HTERT RPE-1 (cell line): Measurements from ENCODE around the gene SVIL.
"Not testable (repeated sequence)": the region's sequence is repeated elsewhere in the genome, so short reads cannot be mapped to it uniquely, and the experiment has no call there.

Source experiments
- in situ Hi-C: fragments of 300-500 bp; cut with MboI; formaldehyde crosslinking; loops from 4 replicates; pipeline ENCODE4 v1.14.3; 2020; ENCODE audit warnings: low sequenced_read_pairs

The SVIL gene

DNA sequence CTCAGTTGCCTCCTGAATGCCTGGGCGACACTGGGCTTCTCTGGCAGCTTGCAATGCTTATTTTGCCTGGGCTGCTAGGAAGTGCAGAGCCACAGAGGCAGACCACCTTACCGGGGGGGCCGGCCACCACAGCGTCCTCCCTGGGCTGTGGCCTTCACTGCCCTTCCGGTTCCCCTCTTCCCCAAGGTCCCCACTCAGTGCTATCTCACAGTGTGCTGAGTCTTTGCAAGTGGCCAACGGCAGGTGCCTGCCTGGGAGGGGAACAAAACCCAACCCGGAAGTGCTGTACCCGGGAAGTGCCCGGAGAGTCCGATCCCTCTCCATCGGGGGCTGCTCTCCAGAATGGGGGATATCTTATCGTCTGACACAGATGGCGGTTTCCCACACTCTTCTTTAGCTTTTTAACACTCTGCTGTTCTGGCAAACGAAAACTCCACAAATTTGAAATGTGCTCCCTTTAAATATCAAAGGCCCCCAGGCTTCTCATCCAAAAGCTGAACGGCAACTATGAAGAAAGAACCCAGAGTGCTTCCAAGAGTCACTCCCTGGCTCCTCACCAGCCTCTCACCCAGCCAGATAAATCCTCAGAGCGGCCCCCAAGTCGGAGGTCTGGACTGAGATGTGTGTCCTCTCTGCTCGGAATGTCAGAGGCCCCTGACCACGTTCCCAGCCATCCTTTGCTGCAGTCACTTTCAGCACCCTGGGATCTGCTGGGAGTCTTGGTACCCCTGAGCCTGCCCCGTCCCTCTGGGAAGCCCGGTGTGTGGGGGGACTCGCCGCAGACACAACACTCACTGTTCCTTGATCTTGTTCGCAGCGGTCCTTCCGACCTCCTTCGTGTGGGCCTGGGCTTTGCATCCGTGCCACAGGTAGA, 165.1 kb downstream of the SVIL start:
- in situ Hi-C loops = no loop called here

DNA sequence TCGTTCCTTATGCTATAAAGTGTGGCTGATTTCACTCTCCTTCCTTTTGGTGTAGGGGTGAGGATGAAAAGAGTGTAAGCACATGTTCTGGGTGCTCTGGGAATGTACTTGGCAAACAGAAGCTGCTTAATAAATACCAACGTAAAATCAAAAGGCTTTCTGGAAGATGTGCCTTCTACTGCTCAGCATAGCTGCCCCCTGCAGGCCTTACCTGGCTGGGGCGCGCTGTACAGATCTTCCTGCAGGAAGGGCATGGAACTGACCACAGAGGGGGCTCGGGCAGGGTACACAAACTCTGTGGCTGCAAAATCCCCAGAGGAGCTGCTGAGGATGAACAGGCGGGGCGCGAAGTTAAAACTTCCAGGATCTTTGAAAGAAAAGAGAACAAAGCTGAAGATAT, 169.4 kb downstream of the SVIL start:
- in situ Hi-C loops = no loop called here

DNA sequence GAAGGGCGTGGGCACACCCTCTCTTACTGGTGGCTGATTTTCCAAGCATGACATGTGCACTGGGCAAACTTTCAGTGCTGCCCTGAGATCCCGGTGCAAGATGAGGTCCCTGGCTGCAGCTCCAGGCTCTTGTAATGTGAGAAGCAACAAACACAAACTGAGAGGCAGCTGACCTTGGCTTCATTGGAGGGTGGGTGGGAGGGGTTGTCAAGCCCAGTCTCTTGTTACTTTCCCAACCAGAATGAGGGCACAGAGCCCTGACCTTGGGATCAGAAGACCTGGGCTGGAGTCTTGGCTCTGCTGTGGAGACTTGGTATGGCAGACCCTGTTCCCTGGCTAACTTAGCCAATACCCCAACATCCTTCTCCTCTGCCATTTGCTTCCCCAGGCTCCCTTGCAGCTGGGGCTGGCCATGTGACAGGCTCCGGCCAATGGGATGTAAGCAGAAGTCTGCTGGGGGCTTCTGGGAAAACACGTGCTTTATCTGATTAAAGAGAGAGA, 170.1 kb downstream of the SVIL start:
- in situ Hi-C loops = not testable (repeated sequence)

DNA sequence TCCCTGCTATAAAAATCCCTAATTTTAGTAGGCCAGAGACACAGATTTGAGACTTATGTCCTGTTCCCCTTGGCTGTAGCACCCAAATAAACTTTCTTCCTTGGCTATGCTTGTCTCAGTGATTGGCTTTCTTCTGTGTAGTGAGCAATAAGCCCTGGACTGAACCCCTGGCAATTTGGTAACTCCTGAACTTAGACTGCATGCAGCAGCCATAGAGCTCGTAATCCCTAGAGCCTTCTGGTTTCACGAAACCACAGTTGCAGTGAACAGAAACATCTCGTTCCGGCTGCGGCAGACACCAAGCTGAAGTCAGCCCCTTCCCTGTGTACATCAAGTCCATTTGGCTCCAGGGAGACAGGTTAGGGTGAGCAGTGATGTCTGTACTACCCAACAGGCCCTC, 173.7 kb downstream of the SVIL start:
- in situ Hi-C loops = no loop called here

DNA sequence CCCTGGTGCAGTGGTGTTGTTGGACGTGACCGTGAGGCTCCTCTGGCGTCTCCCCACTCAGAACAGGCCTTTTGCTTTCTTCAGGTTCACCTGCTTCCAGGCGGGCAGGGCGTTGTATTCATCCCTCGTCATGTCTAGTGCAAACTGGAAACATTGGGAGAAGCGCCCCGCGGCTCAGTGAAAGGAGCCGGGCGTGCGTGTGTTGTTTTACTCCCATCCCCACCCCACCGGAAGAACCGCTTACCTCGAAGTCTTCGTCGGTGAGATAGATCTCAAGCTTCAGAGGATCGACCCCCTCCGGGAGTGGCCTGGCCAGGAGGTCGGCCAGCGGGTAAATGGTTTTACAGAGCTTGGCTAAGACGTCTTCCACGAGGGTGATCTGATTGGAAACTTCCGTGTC, 176.6 kb downstream of the SVIL start:
- in situ Hi-C loops = not testable (repeated sequence)

DNA sequence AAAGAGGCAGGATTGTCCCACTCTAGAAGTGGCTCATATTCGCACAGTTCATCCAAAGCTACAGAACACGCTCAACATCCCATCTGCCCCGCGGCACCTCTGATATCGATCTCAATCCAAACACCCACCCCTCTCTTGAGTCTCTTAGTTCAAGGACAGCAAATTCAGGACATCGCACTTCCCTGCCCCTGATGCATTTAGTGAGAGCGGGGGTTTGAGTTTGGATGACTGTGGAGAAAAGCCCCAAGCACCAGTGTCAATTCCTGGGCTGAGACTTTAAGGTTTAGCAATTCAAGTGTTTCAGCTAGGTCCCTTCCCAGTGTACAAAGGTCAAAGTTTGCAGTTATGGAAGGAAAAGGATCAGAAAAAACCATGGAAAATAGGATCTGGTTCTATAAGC, 179.7 kb downstream of the SVIL start:
- in situ Hi-C loops = no loop called here

DNA sequence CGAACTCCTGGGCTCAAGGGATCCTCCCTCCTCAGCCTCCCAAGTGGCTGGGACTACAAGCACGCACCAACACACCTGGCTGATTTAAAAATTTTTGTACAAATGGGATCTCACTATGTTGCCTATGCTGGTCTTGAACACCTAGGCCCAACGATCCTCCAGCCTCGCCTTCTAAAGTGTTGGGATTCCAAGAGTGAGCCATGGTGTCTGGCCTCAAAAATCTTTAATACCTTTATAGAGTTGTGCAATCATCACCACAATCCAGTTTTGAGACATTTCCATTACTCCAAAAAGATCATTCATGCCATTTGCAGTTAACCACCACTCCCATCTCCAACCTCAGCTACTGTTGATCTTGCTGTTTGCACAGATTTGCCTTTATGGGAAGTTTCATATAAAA, 180.5 kb downstream of the SVIL start:
- in situ Hi-C loops = no loop called here

DNA sequence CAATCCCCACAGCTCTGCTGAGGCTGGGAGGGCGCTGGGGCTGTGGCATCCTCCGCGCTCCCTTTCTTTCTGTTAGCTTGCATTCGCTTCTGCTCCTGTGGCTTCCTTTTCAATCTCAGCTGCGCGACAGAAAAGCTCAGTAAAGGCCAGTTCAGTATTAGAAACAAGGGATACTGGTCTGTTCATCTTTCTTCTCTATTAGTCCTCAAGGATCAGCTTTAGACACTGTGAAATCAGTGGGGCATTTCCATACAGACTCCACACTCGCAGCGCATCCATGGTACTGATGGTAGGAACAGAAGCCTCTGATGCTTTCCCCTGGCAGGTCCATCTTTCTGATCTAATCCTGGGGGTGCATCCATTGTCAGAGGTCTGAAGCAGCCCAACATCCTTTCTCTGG, 182.2 kb downstream of the SVIL start:
- in situ Hi-C loops = no loop called here

DNA sequence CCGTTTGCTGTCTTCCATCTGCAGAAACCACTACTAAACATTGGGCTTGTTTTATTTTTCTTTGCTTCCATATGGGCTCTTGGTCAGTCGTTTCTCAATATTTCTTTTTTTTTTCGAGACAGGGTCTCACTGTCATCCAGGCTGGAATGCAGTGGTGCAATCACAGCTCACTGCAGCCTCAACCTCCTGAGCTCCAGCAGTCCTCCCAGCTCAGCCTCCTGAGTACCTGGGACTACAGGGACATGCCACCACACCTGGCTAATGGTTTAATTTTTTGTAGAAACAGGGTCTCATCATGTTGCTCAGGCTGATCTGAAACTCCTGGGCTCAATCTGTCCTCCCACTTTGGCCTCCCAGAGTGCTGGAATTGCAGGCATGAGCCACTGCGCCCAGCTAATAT, 182.8 kb downstream of the SVIL start:
- in situ Hi-C loops = no loop called here

DNA sequence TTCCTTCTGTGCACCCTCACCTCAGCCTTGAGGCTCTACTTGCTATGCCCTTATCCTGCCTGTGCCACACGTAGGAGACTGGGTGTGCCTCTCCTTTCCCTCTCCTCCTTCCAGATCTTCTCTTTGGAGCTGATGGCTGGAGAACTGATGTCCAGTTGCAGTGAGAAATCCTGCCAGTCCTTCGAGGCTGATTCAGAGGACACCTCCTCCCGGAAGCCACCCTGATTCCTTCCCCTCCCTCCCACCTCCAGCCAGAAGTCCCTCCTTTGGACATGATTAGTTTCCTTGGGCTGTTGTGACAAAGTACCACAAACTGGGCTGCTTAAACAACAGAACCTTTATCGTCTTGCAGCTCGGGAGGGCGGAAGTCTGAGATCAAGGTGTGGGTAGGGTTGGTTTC, 184.4 kb downstream of the SVIL start:
- in situ Hi-C loops = no loop called here

DNA sequence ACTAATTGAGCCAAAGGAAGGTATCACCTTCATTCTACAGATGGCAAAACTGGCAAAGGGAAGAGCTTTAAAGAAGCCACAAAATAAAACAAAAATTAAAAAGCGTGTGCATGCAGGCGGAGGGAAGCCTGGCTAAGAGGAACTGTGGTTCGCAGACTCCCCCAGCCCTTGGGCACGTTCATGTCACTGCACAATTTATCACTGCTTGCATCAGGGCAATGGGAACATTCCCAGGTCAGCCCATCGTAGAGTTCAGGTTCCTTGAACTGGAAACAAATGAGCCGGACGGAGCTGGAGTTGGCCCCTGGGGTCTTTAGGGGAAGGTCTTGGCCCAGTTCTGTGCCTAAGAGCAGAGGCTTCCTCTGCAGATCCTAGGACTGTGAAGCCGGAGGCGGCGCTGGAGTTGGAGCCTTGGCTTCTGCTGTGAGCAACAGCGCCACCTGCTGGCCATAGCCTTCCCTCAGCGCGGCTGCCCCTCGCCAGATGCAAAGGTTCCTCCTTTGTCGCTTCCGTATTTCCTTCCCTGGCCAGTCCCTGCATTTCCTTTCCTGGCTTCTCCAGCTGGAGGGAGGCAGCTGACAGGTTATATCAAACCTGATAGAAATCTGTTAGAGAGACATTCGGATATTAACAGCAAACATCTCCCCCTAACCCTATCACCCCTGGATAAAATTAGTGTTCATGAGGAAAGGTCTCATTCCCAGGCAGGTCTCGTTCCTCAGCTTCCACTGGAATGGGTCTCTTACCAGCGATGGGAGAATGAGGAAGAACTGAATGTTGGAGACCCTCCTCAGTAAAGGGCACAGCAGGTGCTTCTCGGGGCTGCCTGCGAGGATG, 185.8 kb downstream of the SVIL start:
- in situ Hi-C loops = not testable (repeated sequence)

DNA sequence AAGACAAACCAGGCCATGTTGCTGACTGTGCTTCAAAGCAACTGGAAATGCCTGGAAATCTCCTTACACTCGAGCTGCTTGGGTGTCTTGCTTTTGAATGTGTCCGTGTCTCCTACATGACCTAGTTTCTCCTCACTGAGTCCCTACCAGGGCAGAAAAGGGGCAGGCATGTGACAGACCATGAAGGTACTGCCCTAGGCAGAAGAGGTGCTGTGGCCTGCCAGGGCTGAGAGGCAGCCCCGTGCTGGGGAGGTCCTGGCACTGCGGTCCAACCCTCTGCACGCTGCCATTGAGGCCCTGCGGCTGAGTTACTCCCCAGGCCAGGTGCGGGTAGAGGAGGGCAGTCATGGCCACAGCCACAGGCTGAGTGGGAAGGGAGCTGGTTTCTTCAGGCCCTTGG, 186.6 kb downstream of the SVIL start:
- in situ Hi-C loops = no loop called here

DNA sequence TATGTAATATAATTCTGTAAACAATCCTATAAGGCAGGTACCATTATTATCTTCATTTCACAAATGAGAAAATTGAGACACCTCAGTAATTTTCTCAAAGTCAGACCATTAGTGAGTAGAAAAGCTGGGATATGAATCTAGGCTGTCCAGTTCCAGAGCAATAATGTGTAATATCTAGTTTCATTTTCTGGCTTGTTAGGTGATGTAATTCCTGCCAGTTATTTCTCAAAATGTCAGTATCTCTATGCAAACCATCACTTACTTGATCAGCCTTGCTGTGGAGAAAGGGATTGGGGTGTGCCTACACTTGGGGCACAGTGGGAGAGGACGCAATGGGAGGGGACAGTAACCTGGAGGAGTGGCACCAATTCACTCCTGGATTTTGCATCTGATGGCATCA, 188.4 kb downstream of the SVIL start:
- in situ Hi-C loops = no loop called here

DNA sequence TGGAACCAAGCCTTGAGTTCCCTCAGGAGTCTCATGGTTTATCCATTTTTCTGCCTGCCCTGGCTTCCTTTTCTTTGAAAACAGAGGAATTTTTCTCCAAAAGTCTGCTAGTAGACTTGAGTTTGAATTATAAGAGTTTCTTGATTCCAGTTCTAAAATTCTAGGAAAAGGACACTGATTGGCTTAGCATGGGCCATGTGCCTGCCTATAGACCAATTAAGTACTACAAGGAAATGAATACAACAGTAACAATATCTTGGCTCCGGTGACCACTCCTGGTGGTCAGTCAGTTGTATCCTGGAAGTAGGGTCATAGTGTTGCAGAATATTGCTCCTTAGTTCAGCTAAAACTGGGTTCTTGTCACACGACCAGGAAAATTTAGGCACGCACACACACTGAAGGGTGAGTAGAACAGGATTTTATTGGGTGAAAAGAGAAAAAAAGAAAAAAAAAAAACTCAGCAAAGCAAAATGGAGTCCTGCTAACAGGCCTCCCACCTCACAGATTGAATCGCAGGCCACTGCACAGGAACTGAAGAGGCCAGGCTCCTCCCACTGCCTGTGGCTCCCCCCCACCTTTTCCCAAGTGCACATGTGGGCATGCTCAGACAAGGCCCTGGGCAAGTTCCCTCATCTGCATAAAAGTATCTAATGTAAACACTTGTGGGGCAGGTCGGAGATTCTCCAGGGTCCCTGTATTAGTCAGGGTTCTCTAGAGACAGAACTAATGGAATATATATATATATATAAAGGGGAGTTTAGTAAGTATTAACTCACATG, 190.8 kb downstream of the SVIL start:
- in situ Hi-C loops = no loop called here

DNA sequence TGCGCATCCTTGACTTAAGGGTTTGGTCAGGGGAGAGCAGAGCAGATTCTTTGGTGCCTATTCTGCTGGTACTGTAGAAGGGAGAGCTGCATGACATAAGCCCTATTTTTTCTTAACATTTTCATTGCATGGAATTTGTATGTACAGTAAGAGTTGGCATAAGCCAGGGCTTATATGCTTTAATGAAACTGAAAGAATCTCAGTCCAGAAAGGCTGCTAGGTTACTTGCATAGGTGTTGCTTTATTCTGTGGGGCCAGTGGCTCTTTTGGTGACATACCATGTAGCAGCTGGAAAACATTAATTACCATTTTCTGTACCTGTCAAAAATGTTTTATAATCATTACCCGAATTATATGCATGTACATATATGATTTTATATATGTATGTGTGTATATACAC, 193.8 kb downstream of the SVIL start:
- in situ Hi-C loops = no loop called here

DNA sequence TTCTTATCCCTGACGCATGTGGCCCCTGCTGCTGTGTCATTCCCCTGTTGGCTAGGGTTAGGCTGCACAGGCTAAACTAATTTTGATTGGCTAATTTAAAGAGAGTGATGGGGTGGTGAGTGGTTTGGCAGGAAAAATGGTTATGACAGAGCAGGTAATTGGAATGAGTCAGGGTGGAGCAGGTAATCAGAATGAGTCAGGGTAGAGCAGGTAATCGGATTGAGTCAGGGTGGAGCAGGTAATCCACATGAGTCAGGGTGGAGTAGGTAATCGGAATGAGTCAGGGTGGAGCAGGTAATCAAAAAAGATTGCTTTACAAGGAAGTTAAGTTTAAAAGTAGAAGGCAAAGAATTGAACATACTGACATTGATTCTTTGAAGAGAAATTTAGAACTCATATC, 195.8 kb downstream of the SVIL start:
- in situ Hi-C loops = not testable (repeated sequence)

DNA sequence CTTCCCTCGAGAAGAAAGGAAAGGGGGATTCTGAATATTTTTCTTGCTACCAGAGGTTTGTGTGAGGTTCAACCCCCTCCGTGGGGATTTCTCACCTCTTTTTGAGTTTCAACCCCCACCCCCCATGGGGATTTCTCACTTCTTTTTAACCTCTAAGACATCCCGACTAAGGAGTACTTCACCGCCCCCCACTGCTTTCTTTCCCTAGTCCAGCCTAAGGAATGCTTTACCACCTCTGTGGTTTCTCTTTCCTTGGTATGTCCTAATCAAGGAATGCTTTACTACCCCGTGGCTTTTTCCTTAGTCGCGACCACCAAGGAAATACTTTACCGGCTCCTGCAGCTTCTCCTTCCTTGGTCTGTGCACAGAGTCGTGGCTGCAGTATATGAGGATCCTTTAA, 196.5 kb downstream of the SVIL start:
- in situ Hi-C loops = no loop called here

DNA sequence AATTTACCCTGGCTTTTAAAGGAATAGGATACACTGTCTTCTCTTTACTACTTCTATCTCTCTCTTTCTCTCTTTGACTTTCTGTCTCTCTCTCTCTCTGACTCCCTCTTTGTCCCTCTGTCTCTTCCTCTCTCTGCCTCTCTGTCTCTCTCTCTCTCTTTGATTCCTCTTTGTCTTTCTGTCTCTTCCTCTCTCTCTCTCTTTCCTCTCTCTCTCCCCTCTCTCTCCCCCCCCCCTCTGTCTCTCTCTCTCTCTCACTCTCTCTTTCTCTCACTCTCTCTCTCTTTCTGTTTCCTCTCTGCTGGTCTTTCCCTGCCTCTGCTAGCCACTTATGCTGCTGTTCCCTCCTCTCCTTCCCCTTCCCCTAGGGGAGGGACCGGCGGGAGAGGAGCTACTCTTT, 196.9 kb downstream of the SVIL start:
- in situ Hi-C loops = no loop called here

DNA sequence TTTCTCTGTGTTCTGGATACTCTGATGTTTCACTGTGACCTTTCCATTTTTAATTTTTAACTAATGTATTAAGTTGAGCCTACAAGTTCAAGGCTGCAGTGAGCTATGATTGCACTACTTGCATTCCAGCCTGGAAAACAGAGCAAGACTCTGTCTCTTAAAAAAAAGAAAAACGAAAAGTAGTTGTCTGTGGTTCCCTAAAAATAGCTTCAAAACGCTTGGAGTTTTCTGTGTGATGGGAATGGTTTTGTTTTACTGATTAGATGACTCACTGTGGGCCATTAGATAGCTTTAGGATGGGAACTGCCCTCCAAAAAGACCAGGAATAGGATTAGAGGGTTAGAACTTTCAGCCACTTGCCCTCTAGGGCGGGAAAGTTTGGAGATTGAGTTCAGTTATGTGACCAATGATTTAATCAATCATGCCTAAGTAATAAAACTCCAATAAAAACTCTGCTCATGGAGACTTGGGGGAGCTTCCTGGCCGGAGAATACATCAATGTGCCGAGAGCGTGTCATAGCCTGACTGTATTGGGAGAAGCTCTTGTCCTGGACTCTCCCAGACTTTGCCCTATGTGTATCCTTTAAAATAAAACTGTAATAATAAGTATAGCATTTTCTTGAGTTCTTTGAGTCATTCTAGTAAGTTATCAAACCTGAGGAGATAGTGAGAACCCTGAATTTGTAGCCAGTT, 198.8 kb downstream of the SVIL start:
- in situ Hi-C loops = no loop called here

DNA sequence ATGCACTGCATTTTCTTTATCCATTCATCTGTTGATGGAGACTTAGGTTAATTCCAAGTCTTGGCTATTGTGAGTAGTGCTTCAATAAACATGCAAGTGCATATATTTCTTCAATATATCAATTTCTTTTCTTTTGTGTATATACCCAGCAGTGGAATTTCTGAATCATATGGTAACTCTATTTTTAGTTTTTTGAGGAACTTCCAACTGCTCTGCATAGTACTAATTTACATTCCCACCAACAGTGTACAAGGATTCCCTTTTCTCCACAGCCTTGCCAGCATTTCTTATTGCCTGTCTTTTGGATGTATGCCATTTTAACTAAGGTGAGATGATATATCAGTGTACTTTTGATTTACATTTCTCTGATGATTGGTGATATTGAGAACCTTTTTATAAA, 200.7 kb downstream of the SVIL start:
- in situ Hi-C loops = no loop called here

DNA sequence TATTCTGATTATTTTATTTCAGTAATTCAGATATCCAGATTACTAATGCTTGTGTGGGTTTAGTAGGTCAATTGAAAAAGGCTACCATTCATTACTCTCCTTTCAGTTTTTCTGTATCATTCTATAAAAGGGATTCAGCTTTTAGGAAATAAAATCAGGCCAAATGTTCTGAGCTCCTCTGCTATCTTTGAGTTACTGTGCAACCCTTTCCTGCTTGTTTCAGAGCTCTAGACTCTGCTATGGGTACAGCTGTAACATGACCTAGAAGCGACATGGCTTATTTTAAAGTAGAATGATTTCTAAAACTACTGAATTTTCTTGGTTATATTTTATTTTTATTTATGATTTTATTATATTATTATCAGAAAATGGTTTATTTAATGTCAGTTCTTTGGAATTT, 203.1 kb downstream of the SVIL start:
- in situ Hi-C loops = no loop called here
